Measurements from ENCODE around the gene TRIP13.
A peak's percentile ranks its signal among the peaks of the same experiment; 100 is the strongest.

TRIP13 gene

DNA sequence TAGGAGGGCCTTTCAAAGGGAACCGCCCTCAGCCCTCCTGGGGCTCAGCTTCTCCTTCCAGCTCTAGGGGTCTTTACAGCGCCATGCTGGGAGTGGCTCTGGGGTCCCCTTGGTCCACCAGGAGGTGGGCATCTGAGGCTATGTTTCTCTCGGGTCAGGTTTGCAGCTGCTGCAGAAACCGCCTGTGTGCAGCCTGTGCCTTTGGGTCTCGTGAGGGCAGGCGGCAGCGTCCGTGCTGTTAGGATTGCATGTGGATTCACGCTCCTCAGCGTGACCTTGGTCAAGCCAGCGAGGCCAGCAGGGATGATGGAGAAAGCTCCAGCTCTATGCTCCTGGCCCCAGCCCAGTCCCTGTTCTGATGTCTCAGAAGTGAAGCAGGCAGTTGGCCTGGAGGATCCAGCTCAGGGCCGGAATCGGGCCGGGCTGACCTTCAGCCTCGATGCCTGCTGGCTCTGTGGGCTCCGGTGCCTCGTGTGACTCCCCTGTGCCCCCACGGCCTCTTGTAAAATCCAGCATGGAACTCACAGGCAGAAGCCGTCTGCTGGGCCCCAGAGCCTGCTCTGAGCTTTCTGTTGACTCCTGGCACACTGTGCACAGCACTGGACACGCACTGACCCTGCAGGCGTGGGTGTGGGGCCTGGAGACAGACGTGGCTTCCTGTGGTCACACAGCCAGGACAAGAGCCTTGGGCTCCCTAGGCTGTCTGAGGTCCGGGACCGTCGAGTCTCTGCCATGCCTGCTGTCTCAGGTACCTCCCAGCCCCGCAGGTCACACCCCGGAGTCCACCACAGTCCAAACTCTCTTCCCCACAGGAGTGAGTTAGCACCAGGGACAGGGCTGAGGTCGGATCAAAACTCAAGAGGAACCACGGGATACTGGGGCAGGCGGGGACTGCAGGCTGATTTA, 54.3 kb downstream of the TRIP13 start:
- H3K4me3 ChIP-seq (ENCODE audit: low read depth, low read length) = no peak overlapping the region
- TF ChIP-seq, protein P1, sequence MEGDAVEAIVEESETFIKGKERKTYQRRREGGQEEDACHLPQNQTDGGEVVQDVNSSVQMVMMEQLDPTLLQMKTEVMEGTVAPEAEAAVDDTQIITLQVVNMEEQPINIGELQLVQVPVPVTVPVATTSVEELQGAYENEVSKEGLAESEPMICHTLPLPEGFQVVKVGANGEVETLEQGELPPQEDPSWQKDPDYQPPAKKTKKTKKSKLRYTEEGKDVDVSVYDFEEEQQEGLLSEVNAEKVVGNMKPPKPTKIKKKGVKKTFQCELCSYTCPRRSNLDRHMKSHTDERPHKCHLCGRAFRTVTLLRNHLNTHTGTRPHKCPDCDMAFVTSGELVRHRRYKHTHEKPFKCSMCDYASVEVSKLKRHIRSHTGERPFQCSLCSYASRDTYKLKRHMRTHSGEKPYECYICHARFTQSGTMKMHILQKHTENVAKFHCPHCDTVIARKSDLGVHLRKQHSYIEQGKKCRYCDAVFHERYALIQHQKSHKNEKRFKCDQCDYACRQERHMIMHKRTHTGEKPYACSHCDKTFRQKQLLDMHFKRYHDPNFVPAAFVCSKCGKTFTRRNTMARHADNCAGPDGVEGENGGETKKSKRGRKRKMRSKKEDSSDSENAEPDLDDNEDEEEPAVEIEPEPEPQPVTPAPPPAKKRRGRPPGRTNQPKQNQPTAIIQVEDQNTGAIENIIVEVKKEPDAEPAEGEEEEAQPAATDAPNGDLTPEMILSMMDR (conservative IDR thresholded peaks at IDR 0.05; ENCODE audit: low read depth, low read length) = no peak
- no peak for DNase-seq (ENCODE audit: low read depth)

DNA sequence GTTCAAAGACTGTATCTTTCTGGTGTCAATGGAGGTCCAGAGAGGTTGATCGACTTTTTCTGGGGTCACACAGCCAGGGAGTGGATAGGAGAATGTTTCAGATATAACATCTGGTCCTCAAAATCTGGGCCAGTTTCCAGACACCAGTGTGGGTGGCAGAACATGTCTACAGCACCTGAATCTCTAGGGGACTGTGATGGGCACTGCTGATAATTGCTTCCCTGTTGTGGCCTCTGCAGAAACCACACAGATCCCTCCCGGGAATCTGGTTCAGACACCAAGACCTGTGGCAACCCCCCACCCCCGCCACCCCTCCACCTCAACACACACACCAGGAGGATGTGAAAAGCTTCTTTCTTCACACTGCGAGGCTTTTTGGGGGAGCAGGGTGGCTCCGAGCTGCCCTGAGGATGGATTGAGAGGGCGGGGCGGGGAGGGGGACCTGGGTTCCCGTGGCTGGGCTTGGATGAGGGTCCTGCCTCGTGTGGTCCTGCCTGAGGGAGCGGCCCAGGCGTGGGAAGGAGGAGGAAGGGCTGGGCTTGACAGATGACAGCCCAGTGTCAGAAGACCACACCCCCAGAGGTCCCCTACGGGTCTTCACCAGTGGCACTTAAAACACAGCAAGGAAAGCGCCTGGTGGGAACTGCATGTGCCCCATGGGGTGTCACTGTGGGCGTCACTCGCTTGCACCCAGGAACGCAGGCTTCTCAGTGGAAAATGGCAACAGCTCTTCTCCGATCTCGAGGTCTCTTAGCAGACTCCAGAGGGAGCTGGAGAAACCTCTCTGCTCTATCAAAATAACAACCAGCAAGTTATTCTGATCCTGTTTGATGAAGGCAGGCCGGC, 55.2 kb downstream of the TRIP13 start:
- TF ChIP-seq, protein P1 (conservative IDR thresholded peaks at IDR 0.05; ENCODE audit: low read depth, low read length) = peak; percentile 24
- no peak for DNase-seq (ENCODE audit: low read depth)
- no peak overlapping the region for H3K4me3 ChIP-seq (ENCODE audit: low read depth, low read length)

DNA sequence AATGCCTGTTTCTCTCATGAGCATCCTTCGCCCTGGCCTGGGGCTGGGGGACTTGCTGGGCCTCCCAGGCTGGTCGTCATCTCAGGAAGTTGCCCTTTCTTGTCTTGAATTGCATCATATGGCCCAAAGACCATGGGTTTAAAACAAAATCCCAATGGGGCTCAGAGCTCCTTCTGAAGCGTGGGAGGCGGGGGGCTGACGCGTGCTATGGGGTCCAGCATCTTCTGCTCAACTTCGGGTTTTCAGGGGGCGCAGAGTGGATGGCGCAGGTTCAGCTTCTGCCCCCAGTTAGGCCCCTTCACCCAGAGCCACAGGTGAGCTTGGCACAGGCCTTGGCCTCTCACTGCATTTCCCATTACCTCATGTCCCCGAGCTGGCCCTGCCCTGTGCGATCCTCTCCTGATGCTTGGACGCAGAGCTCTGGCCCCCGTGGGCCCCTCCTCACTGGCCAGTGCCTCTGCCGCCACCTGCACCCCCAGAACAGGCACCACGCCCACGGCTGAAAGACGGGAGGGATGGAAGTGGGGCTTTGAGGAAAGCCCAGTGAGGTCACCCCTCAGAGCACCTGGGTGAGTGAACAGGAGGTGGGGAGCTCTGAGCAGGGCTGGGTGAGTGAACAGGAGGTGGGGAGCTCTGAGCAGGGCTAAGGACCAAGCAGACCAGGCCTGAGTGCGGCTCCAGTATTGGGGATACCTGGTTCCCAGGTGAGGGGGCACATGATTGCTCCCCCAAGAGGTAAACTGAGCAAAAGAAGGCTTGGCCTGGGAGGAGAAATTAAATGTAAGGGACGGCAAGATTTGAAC, 56.0 kb downstream of the TRIP13 start:
- TF ChIP-seq, protein P1 (conservative IDR thresholded peaks at IDR 0.05; ENCODE audit: low read depth, low read length) = no peak
- no peak for DNase-seq (ENCODE audit: low read depth)
- H3K4me3 ChIP-seq (ENCODE audit: low read depth, low read length) = no peak overlapping the region

- no peak for DNase-seq (ENCODE audit: low read depth)
- TF ChIP-seq, protein P1 (conservative IDR thresholded peaks at IDR 0.05; ENCODE audit: low read depth, low read length) = no peak
- H3K4me3 ChIP-seq (ENCODE audit: low read depth, low read length) = no peak overlapping the region
These were observed 56.5 kb downstream of the TRIP13 start for GRCh38 chr5:949275-949543.

- TF ChIP-seq, protein P1 (conservative IDR thresholded peaks at IDR 0.05; ENCODE audit: low read depth, low read length) = no peak
- H3K4me3 ChIP-seq (ENCODE audit: low read depth, low read length) = no peak overlapping the region
- DNase-seq (ENCODE audit: low read depth) = no peak
These were observed 57.3 kb downstream of the TRIP13 start for GRCh38 chr5:949815-950560.

GRCh38 chr5:951940-952596, 59.4 kb downstream of the TRIP13 start:
- no peak overlapping the region for H3K4me3 ChIP-seq (ENCODE audit: low read depth, low read length)
- TF ChIP-seq, protein P1 (conservative IDR thresholded peaks at IDR 0.05; ENCODE audit: low read depth, low read length) = no peak
- no peak for DNase-seq (ENCODE audit: low read depth)

All from choroid plexus epithelial cell (primary cell).